Esophagus squamous epithelium (tissue), 4 donors: ENCODE data around the gene CKAP2.
"Not testable (repeated sequence)": the region's sequence is repeated elsewhere in the genome, so short reads cannot be mapped to it uniquely, and the experiment has no call there.

Experiments used
- CTCF ChIP-seq, 6 experiments: fragments of 450-650 bp in 4 of 6; fragments of 200-600 bp in 2 of 6; sonication (generic) in 2 of 6; IDR thresholded peaks; one replicate each; pipeline ENCODE4 v1.5.1; 2016 to 2019; ENCODE audit warnings: antibody characterized with exemption in 6 of 6, mild to moderate bottlenecking in 4 of 6, moderate library complexity in 4 of 6
- POLR2A ChIP-seq, 4 donors: fragments of 450-650 bp; IDR thresholded peaks; one replicate each; pipeline ENCODE4 v1.6.1; 2017; ENCODE audit warnings: antibody characterized with exemption in 4 of 4, mild to moderate bottlenecking in 4 of 4, moderate library complexity in 3 of 4

- TF ChIP-seq POLR2A, CTCF (IDR thresholded peaks at IDR 0.05): not testable (repeated sequence)
These were observed 39.0 kb downstream of the CKAP2 start for GRCh38 chr13:52494241-52494640.
